Lung (tissue), 12 donors: ENCODE results near the gene MCOLN2. TPM values are rescaled to one million over a fixed set of nuclear protein-coding genes. Genes with fewer than 3 reads are reported as not detected.

ENCODE experiments used
- ATAC-seq: fragments of 200-7000 bp; cut with Tn5 transposase; one replicate; pipeline ENCODE4 v1.9.1; 2020; ENCODE audit warnings: moderate number of reproducible peaks; ENCODE audit not compliant: insufficient read depth, low FRiP score
- DNase-seq, 3 donors: peaks; one replicate each; pipeline ENCODE4 v3.0.0-alpha.2; 2013 to 2017
- H3K27ac ChIP-seq, 2 donors: one replicate each; pipeline ENCODE4 v1.5.1; 2013; ENCODE audit warnings: mild to moderate bottlenecking in 2 of 2, moderate library complexity in 2 of 2, control low read depth in 1 of 2, inconsistent platforms in 1 of 2, low read depth in 1 of 2, low read length in 1 of 2
- H3K27me3 ChIP-seq, 3 donors: one replicate each; pipeline ENCODE4 v1.5.1; 2013; ENCODE audit warnings: low read length in 2 of 3; ENCODE audit not compliant: control insufficient read depth in 3 of 3, insufficient read depth in 3 of 3
- H3K36me3 ChIP-seq, 4 donors: one replicate each; pipeline ENCODE4 v1.5.1; 2013; ENCODE audit warnings: low read length in 4 of 4, mild to moderate bottlenecking in 1 of 4, moderate library complexity in 1 of 4; ENCODE audit not compliant: control insufficient read depth in 4 of 4, insufficient read depth in 4 of 4
- H3K4me1 ChIP-seq, 5 donors: one replicate each; pipeline ENCODE4 v1.5.1; 2013; ENCODE audit warnings: low read length in 5 of 5, mild to moderate bottlenecking in 2 of 5, moderate library complexity in 1 of 5; ENCODE audit not compliant: control insufficient read depth in 5 of 5, insufficient read depth in 5 of 5
- H3K4me3 ChIP-seq: one replicate; pipeline ENCODE4 v1.5.1; 2013; ENCODE audit warnings: mild to moderate bottlenecking, control low read depth, moderate library complexity
- H3K9ac ChIP-seq, 2 donors: one replicate each; pipeline ENCODE4 v1.5.1; 2013; ENCODE audit warnings: low read length in 2 of 2, control low read depth in 1 of 2; ENCODE audit not compliant: insufficient read depth in 1 of 2
- H3K9me3 ChIP-seq, 4 donors: one replicate each; pipeline ENCODE4 v1.5.1; 2013; ENCODE audit warnings: low read length in 3 of 4, mild to moderate bottlenecking in 1 of 4, moderate library complexity in 1 of 4; ENCODE audit not compliant: control insufficient read depth in 4 of 4, insufficient read depth in 3 of 4
- CTCF ChIP-seq: IDR thresholded peaks from 2 replicates; pipeline ENCODE4 v1.5.1; 2012; ENCODE audit warnings: mild to moderate bottlenecking; ENCODE audit errors: control extremely low read depth, extremely low read depth
- WGBS, 2 donors: extraction: QIAGEN DNeasy Blood & Tissue Kit; methylation state at CpG; one replicate each; pipeline ENCODE4 v1.1.7; 2013; 5-methylcytosine and 5-hydroxymethylcytosine counted together
- polyA plus RNA-seq, 2 donors: library from polyadenylated mRNA; stranded (reverse); fragments of 200-250 nt; gene quantifications; one replicate each; pipeline ENCODE4 v1.2.1, GENCODE V29; 2013
- total RNA-seq, 2 donors: library from RNA; depleted of rRNA in 1 of 2; stranded (reverse); fragments of >200 nt in 1 of 2; gene quantifications; one replicate each; pipeline ENCODE4 v1.2.1, GENCODE V29; 2014 to 2021
- donor health status: control.
- donor health status: control.
- donor health status: Bipolar disorder and iron deficiency.
- donor health status: healthy.
- donor health status: DM: yes; HTN: yes; CAD: no.

The MCOLN2 gene
- total and polyA plus RNA-seq, 4 donors, result 4.2 to 17.1 (median 7.4) TPM

DNA sequence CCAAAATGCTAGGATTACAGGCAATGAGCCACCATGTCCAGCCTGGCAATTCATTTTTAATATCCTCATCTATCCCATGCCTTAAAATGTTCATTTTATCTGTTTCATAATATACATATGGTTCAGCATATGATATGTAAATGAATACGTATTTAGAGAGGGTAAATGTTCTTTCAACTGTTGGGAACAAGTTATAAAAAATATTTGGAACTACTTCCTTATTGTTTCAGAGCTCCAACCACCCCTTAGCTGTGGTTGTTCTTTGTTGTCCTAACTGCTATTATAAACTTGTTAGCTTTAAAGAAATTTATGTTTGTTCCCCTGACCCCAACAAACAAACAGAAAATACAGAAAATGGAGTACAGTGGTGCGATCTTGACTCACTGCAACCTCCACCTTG, 14.5 kb downstream of the MCOLN2 start:
- Histone ChIP-seq H3K4me1 (no peaks in the 10 kb centered on the region), H3K4me3 (no peak overlapping the region), H3K9ac (no peak overlapping the region), H3K36me3 (no peaks in the 10 kb centered on the region), H3K27ac (no peak overlapping the region), H3K27me3 (no peaks in the 10 kb centered on the region), H3K9me3 (no peaks in the 10 kb centered on the region)
- DNase-seq (no peak), ATAC-seq (no peak)
- TF ChIP-seq CTCF, result no peak
- WGBS, 2 donors, result 90 to 97% methylated on average over 2 of the region's 2 CpGs

DNA sequence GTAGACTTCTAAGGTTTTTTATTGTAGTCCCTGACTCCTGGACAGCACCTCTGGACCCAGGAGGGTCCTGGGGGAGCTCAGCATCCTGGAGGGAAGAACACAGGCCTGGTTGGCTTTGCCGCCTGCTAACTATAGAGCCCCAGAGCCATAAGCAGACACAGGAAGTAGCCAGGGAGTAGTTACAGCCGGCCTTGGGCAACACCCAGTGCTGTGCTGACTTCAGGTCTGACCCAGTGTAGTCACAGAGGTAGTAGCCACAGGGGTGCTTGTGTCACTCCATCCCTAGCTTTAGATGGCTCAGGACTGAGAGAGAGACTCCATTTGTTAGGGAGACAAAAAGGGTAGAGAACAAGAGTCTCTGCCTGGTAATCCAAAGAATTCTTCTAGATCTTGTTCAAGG, 21.9 kb downstream of the MCOLN2 start:
- Histone ChIP-seq H3K4me3 (no peak overlapping the region), H3K36me3 (no peaks in the 10 kb centered on the region), H3K27me3 (no peaks in the 10 kb centered on the region), H3K4me1 (no peaks in the 10 kb centered on the region), H3K9ac (no peak overlapping the region), H3K9me3 (no peaks in the 10 kb centered on the region), H3K27ac (no peak overlapping the region)
- 54 to 56% methylated on average over 2 of the region's 2 CpGs for WGBS, 2 donors
- TF ChIP-seq CTCF, result no peak
- DNase-seq, result no peak
- ATAC-seq, result no peak

DNA sequence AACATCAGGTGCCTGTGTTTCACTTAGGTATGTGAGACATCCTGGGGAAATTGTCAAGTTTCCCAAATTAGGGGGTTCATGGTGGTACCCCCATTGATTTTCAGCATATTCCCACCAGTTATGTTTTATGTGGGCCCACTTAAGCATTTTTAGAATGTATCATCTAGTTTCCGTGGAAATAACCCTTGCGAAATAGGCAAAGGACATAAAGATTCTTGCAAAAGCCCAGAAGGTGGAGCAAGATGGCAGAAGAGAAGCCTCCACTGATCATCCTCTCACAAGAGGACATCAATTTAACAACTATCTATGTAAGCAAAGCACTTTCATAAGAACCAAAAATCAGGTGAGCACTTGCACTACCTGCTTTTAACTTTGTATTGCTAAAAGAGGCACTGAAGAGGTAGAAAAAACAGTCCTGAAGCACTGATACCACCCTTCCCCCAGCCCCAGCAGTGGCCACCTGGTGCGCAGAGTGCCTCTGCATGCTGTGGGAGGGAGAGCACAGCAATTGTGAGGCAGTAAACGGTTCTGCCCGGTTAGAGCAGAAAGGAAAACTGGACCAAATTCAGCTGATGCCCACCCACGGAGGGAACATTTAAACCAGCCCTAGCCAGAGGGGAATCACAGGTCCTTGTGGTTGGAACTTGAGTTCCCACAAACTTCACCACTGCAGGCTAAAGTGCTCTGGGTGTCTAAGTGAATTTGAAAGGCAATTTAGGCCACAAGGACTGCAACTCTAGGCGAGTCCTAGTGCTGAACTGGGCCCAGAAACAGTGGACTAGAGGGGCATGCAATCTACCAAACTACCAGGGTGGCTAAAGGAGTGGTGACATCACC, 23.2 kb downstream of the MCOLN2 start:
- no peak overlapping the region for H3K9ac ChIP-seq
- DNase-seq (peak in 2 of 3 donors; percentile 24 to 50), ATAC-seq (no peak)
- 70 to 81% methylated on average over 7 of the region's 7 CpGs for WGBS, 2 donors
- no peak overlapping the region for H3K4me3 ChIP-seq
- TF ChIP-seq CTCF, result no peak
- H3K27me3 ChIP-seq, result no peaks in the 10 kb centered on the region
- H3K36me3 ChIP-seq, result peaks cover 0 to 3% (median 0%) of the 10 kb centered on the region in 4 donors
- H3K4me1 ChIP-seq, result no peaks in the 10 kb centered on the region
- H3K9me3 ChIP-seq, result no peaks in the 10 kb centered on the region
- H3K27ac ChIP-seq, result no peak overlapping the region
